ENCODE results near the gene PFKFB3. TPM values are rescaled to one million over a fixed set of nuclear protein-coding genes. Genes with fewer than 3 reads are reported as not detected.
A peak's percentile ranks its signal among the peaks of the same experiment; 100 is the strongest.

Gene PFKFB3
- 100 to 1,000 TPM; 133 to 183 TPM for total RNA-seq

- CTCF ChIA-PET, result interaction anchor here (0.6 to 4.8 kb wide), 40 partner anchors 8 to 477 kb away, joined by 3 to 77 read pairs (median 6); no protein-coding TSS in a partner anchor
- intact Hi-C loops (cut with DNase I, micrococcal nuclease), result loop anchor here (1.0 to 10.0 kb wide), 18 partner anchors 15 to 1849 kb away; partner anchors contain the start of genes FBH1 (in 1 of the 2), GATA3 (in 1 of the 2), GDI2 (in 1 of the 2) and IL2RA (in 1 of the 2)
- peak; percentile 64 for ATAC-seq
Observed at GRCh38 chr10:6202684-6203330, at the start of gene PFKFB3. TSS of gene PFKFB3 (plus strand) at chr10:6202932. CDS start at chr10:6203261, 329 bp downstream.

GRCh38 chr10:6153845-6154244, 48.9 kb upstream of the PFKFB3 start:
- H3K27ac Mint-ChIP-seq, result no peak overlapping the region
- CTCF ChIA-PET, result interaction anchor here (0.6 to 1.7 kb wide), 5 partner anchors 8 to 204 kb away, joined by 3 to 5 read pairs (median 3); no protein-coding TSS in a partner anchor
- no peak for DNase-seq
- no peaks in the 10 kb centered on the region for H3K27me3 Mint-ChIP-seq
- intact Hi-C loops (cut with DNase I, micrococcal nuclease), result no loop called here
- POLR2A ChIA-PET, result interaction anchor here (1.3 kb wide), 1 partner anchor 17 kb away, joined by 5 read pairs; no protein-coding TSS in a partner anchor
- no peak overlapping the region for H3K4me3 Mint-ChIP-seq
- no peak for ATAC-seq
- H3K9me3 Mint-ChIP-seq (ENCODE audit: low read depth), result no peaks in the 10 kb centered on the region
- H3K4me1 Mint-ChIP-seq, result peaks cover 47% of the 10 kb centered on the region
- peaks cover 28% of the 10 kb centered on the region for H3K36me3 Mint-ChIP-seq (ENCODE audit: low read depth)

More at GRCh38 chr10:6202684-6203330, at the start of gene PFKFB3:
- Mint-ChIP-seq H3K27me3 (no peaks in the 10 kb centered on the region), H3K9me3 (ENCODE audit: low read depth) (no peaks in the 10 kb centered on the region), H3K27ac (peak within 1 kb of the TSS; percentile 95), H3K4me3 (peak within 1 kb of the TSS; percentile 89), H3K36me3 (ENCODE audit: low read depth) (peaks cover 26% of the 10 kb centered on the region), H3K4me1 (peaks cover 43% of the 10 kb centered on the region)
- POLR2A ChIA-PET, result interaction anchor here (0.6 to 2.2 kb wide), 18 partner anchors 16 to 313 kb away, joined by 3 to 15 read pairs (median 4); partner anchors contain the start of genes FBH1 and IL2RA
- peak; percentile 98 for DNase-seq

GRCh38 chr10:6154566-6154965, 48.2 kb upstream of the PFKFB3 start:
- intact Hi-C loops (cut with DNase I, micrococcal nuclease), result no loop called here
- no peak overlapping the region for H3K27ac Mint-ChIP-seq
- no peaks in the 10 kb centered on the region for H3K27me3 Mint-ChIP-seq
- H3K4me1 Mint-ChIP-seq, result peaks cover 45% of the 10 kb centered on the region
- ChIA-PET CTCF (interaction anchor here (1.5 to 1.7 kb wide), 2 partner anchors 18 to 48 kb away, joined by 3 to 4 read pairs; no protein-coding TSS in a partner anchor), POLR2A (interaction anchor here (1.3 kb wide), 1 partner anchor 18 kb away, joined by 5 read pairs; no protein-coding TSS in a partner anchor)
- DNase-seq (no peak), ATAC-seq (no peak)
- H3K4me3 Mint-ChIP-seq, result no peak overlapping the region
- peaks cover 26% of the 10 kb centered on the region for H3K36me3 Mint-ChIP-seq (ENCODE audit: low read depth)
- no peaks in the 10 kb centered on the region for H3K9me3 Mint-ChIP-seq (ENCODE audit: low read depth)

GRCh38 chr10:6158276-6158675, 44.5 kb upstream of the PFKFB3 start:
- Mint-ChIP-seq H3K9me3 (ENCODE audit: low read depth) (no peaks in the 10 kb centered on the region), H3K4me1 (peaks cover 44% of the 10 kb centered on the region), H3K27me3 (no peaks in the 10 kb centered on the region), H3K27ac (peak overlapping the region; percentile 60), H3K36me3 (ENCODE audit: low read depth) (peaks cover 7% of the 10 kb centered on the region), H3K4me3 (no peak overlapping the region)
- DNase-seq (no peak), ATAC-seq (no peak)
- POLR2A ChIA-PET, result no interaction called here
- intact Hi-C loops (cut with DNase I, micrococcal nuclease), result no loop called here
- CTCF ChIA-PET, result interaction anchor here (0.6 to 2.4 kb wide), 4 partner anchors 9 to 248 kb away, joined by 3 to 5 read pairs (median 3); partner anchors contain the start of gene PFKFB3

GRCh38 chr10:6161921-6162320, 40.8 kb upstream of the PFKFB3 start:
- ATAC-seq, result no peak
- H3K36me3 Mint-ChIP-seq (ENCODE audit: low read depth), result peaks cover 25% of the 10 kb centered on the region
- no peaks in the 10 kb centered on the region for H3K9me3 Mint-ChIP-seq (ENCODE audit: low read depth)
- H3K4me3 Mint-ChIP-seq, result no peak overlapping the region
- CTCF ChIA-PET, result interaction anchor here (0.8 to 2.9 kb wide), 10 partner anchors 8 to 239 kb away, joined by 3 to 18 read pairs (median 5); partner anchors contain the start of gene PFKFB3
- H3K27ac Mint-ChIP-seq, result peak overlapping the region; percentile 72
- intact Hi-C loops (cut with DNase I, micrococcal nuclease), result loop anchor here (2.0 to 10.0 kb wide), 2 partner anchors 17 to 477 kb away; partner anchors contain the start of gene TASOR2 (in 1 of the 2)
- H3K27me3 Mint-ChIP-seq, result no peaks in the 10 kb centered on the region
- DNase-seq, result no peak
- peaks cover 61% of the 10 kb centered on the region for H3K4me1 Mint-ChIP-seq
- POLR2A ChIA-PET, result interaction anchor here (0.6 to 2.0 kb wide), 4 partner anchors 18 to 186 kb away, joined by 4 to 10 read pairs (median 7); no protein-coding TSS in a partner anchor

- ATAC-seq (no peak), DNase-seq (no peak)
- intact Hi-C loops (cut with DNase I, micrococcal nuclease), result loop anchor here (1.0 to 10.0 kb wide), 8 partner anchors 18 to 478 kb away; partner anchors contain the start of genes GDI2 (in 1 of the 2), PFKFB3 (in 1 of the 2) and TASOR2 (in 1 of the 2)
- Mint-ChIP-seq H3K4me3 (peak overlapping the region; percentile 39), H3K9me3 (ENCODE audit: low read depth) (no peaks in the 10 kb centered on the region), H3K27me3 (no peaks in the 10 kb centered on the region), H3K4me1 (peaks cover 64% of the 10 kb centered on the region), H3K36me3 (ENCODE audit: low read depth) (peaks cover 33% of the 10 kb centered on the region), H3K27ac (peak overlapping the region; percentile 72)
- CTCF ChIA-PET, result interaction anchor here (0.6 to 2.9 kb wide), 13 partner anchors 9 to 239 kb away, joined by 3 to 18 read pairs (median 5); partner anchors contain the start of gene PFKFB3
- POLR2A ChIA-PET, result interaction anchor here (0.9 to 2.0 kb wide), 7 partner anchors 12 to 185 kb away, joined by 3 to 10 read pairs (median 5); partner anchors contain the start of gene PFKFB3
Observed at GRCh38 chr10:6162589-6163356, 40.0 kb upstream of the PFKFB3 start.

- ChIA-PET CTCF (interaction anchor here (0.6 to 2.9 kb wide), 12 partner anchors 9 to 238 kb away, joined by 3 to 18 read pairs (median 4); partner anchors contain the start of gene PFKFB3), POLR2A (interaction anchor here (0.5 to 2.0 kb wide), 11 partner anchors 11 to 1624 kb away, joined by 3 to 10 read pairs (median 5); partner anchors contain the start of genes KIN and PFKFB3)
- Mint-ChIP-seq H3K4me1 (peaks cover 67% of the 10 kb centered on the region), H3K27ac (peak overlapping the region; percentile 95), H3K36me3 (ENCODE audit: low read depth) (peaks cover 35% of the 10 kb centered on the region), H3K27me3 (no peaks in the 10 kb centered on the region), H3K4me3 (peak overlapping the region; percentile 92), H3K9me3 (ENCODE audit: low read depth) (no peaks in the 10 kb centered on the region)
- intact Hi-C loops (cut with DNase I, micrococcal nuclease), result loop anchor here (1.0 to 10.0 kb wide), 8 partner anchors 19 to 479 kb away; partner anchors contain the start of genes GDI2 (in 1 of the 2), PFKFB3 (in 1 of the 2) and TASOR2 (in 1 of the 2)
- ATAC-seq (peak; percentile 92), DNase-seq (peak; percentile 94)
Observed at GRCh38 chr10:6163364-6164270, 39.1 kb upstream of the PFKFB3 start.

- Mint-ChIP-seq H3K36me3 (ENCODE audit: low read depth) (peaks cover 42% of the 10 kb centered on the region), H3K27ac (peak overlapping the region; percentile 95), H3K4me1 (peaks cover 71% of the 10 kb centered on the region), H3K27me3 (no peaks in the 10 kb centered on the region), H3K9me3 (ENCODE audit: low read depth) (no peaks in the 10 kb centered on the region), H3K4me3 (peak overlapping the region; percentile 92)
- POLR2A ChIA-PET, result interaction anchor here (0.6 to 1.5 kb wide), 6 partner anchors 20 to 113 kb away, joined by 4 to 10 read pairs (median 6); partner anchors contain the start of gene PFKFB3
- CTCF ChIA-PET, result interaction anchor here (2.9 kb wide), 1 partner anchor 13 kb away, joined by 18 read pairs; no protein-coding TSS in a partner anchor
- DNase-seq (no peak), ATAC-seq (no peak)
- intact Hi-C loops (cut with DNase I, micrococcal nuclease), result loop anchor here in 1 of 2 experiments (10.0 kb wide), 1 partner anchor 480 kb away; the partner anchor contains the start of gene TASOR2
Observed at GRCh38 chr10:6164271-6165095, 38.2 kb upstream of the PFKFB3 start.

GRCh38 chr10:6165221-6165725, 37.5 kb upstream of the PFKFB3 start:
- Mint-ChIP-seq H3K9me3 (ENCODE audit: low read depth) (no peaks in the 10 kb centered on the region), H3K36me3 (ENCODE audit: low read depth) (peaks cover 46% of the 10 kb centered on the region), H3K4me1 (peaks cover 76% of the 10 kb centered on the region), H3K27ac (peak overlapping the region; percentile 95), H3K27me3 (no peaks in the 10 kb centered on the region), H3K4me3 (peak overlapping the region; percentile 92)
- DNase-seq (no peak), ATAC-seq (no peak)
- intact Hi-C loops (cut with DNase I, micrococcal nuclease), result loop anchor here in 1 of 2 experiments (10.0 kb wide), 1 partner anchor 480 kb away; the partner anchor contains the start of gene TASOR2
- ChIA-PET CTCF (interaction anchor here (1.0 kb wide), 1 partner anchor 13 kb away, joined by 3 read pairs; no protein-coding TSS in a partner anchor), POLR2A (interaction anchor here (0.6 to 0.9 kb wide), 2 partner anchors 20 to 37 kb away, joined by 3 to 4 read pairs; partner anchors contain the start of gene PFKFB3)
